ENCODE measurements around the gene CYB5D1.

DNA sequence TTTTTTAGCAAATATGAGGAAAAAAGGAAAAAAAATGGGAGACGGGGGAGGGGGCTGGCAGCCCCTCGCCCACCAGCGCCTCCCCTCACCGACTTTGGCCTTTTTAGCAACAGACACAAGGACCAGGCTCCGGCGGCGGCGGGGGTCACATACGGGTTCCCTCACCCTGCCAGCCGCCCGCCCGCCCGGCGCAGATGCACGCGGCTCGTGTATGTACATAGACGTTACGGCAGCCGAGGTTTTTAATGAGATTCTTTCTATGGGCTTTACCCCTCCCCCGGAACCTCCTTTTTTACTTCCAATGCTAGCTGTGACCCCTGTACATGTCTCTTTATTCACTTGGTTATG lies 4.1 kb upstream of the CYB5D1 start:
- TF ChIP-seq GATA2 (IDR thresholded peaks at IDR 0.05; ENCODE audit: low read depth, low read length) (no peak), GATA3 (IDR thresholded peaks at IDR 0.05; ENCODE audit: low read depth, low read length) (no peak)

Measured in SH-SY5Y (cell line).